Measurements from ENCODE around the gene ACTC1. TPM values are rescaled to one million over a fixed set of nuclear protein-coding genes. Genes with fewer than 3 reads are reported as not detected.
"Not testable (repeated sequence)": the region's sequence is repeated elsewhere in the genome, so short reads cannot be mapped to it uniquely, and the experiment has no call there.

Gene ACTC1
- total and polyA plus RNA-seq, 9 donors, result 2,723 to 8,533 (median 6,983) TPM

- no peaks in the 10 kb centered on the region for H3K27me3 ChIP-seq (ENCODE audit: control insufficient read depth, insufficient read depth, low read length)
- H3K4me3 ChIP-seq (ENCODE audit: low read length), result no peak overlapping the region
- H3K27ac ChIP-seq (ENCODE audit: low read length), result no peak overlapping the region
- no peaks in the 10 kb centered on the region for H3K9me3 ChIP-seq (replicated peaks; ENCODE audit: control insufficient read depth, low read depth, low read length)
- H3K4me1 ChIP-seq (ENCODE audit: control insufficient read depth, insufficient read depth, low read length), result peaks cover 4% of the 10 kb centered on the region
- DNase-seq, result no peak
- WGBS (ENCODE audit: insufficient coverage), result no CpG with 5 or more reads among the region's 1 CpG
- no peaks in the 10 kb centered on the region for H3K36me3 ChIP-seq (ENCODE audit: control insufficient read depth, insufficient read depth, low read length)
These were observed 23.2 kb upstream of the ACTC1 start for GRCh38 chr15:34818526-34818925.

- WGBS (ENCODE audit: insufficient coverage), result no CpG with 5 or more reads among the region's 1 CpG
- H3K4me1 ChIP-seq (ENCODE audit: control insufficient read depth, insufficient read depth, low read length), result peaks cover 8% of the 10 kb centered on the region
- H3K9me3 ChIP-seq (replicated peaks; ENCODE audit: control insufficient read depth, low read depth, low read length), result no peaks in the 10 kb centered on the region
- no peak overlapping the region for H3K4me3 ChIP-seq (ENCODE audit: low read length)
- DNase-seq, result no peak
- H3K27ac ChIP-seq (ENCODE audit: low read length), result no peak overlapping the region
- H3K36me3 ChIP-seq (ENCODE audit: control insufficient read depth, insufficient read depth, low read length), result no peaks in the 10 kb centered on the region
- no peaks in the 10 kb centered on the region for H3K27me3 ChIP-seq (ENCODE audit: control insufficient read depth, insufficient read depth, low read length)
These were observed 20.5 kb upstream of the ACTC1 start for GRCh38 chr15:34815836-34816235.

GRCh38 chr15:34813446-34814190 is 18.3 kb upstream of the ACTC1 start:
- peak overlapping the region; percentile 15 for H3K27ac ChIP-seq (ENCODE audit: low read length)
- no peaks in the 10 kb centered on the region for H3K36me3 ChIP-seq (ENCODE audit: control insufficient read depth, insufficient read depth, low read length)
- no peaks in the 10 kb centered on the region for H3K9me3 ChIP-seq (replicated peaks; ENCODE audit: control insufficient read depth, low read depth, low read length)
- DNase-seq, result no peak
- whole genome bisulfite sequencing (ENCODE audit: insufficient coverage), result 27% methylated on average over 2 of the region's 3 CpGs
- peaks cover 14% of the 10 kb centered on the region for H3K4me1 ChIP-seq (ENCODE audit: control insufficient read depth, insufficient read depth, low read length)
- H3K4me3 ChIP-seq (ENCODE audit: low read length), result no peak overlapping the region
- H3K27me3 ChIP-seq (ENCODE audit: control insufficient read depth, insufficient read depth, low read length), result no peaks in the 10 kb centered on the region

DNA sequence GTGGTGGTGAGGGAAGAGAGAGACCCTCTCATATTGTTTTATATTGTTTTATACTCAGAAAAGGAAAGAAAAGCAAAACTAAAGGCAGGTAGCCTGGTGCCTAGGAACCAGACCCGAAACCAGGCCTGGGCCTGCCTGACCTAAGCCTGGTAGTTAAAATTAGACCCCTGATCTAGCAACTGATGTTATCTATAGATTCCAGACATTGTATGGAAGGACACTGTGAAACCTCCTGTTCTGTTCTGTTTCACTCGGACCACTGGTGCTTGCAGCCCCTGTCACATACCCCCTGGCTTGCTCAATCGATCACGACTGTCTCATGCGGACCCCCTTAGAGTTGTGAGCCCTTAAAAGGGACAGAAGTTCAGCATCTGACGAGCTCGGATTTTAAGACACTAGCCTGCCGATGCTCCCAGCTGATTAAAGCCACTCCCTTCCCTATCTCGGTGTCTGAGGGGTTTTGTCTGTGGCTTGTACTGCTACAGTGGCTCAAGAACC is 17.6 kb upstream of the ACTC1 start:
- 33% methylated on average over 3 of the region's 9 CpGs for WGBS (ENCODE audit: insufficient coverage)
- DNase-seq; H3K36me3 ChIP-seq (ENCODE audit: control insufficient read depth, insufficient read depth, low read length); H3K4me3 ChIP-seq (ENCODE audit: low read length); H3K9me3 ChIP-seq (replicated peaks; ENCODE audit: control insufficient read depth, low read depth, low read length); H3K27me3 ChIP-seq (ENCODE audit: control insufficient read depth, insufficient read depth, low read length): not testable (repeated sequence)
- peak overlapping the region; percentile 24 for H3K27ac ChIP-seq (ENCODE audit: low read length)
- peaks cover 14% of the 10 kb centered on the region for H3K4me1 ChIP-seq (ENCODE audit: control insufficient read depth, insufficient read depth, low read length)

- no peaks in the 10 kb centered on the region for H3K9me3 ChIP-seq (replicated peaks; ENCODE audit: control insufficient read depth, low read depth, low read length)
- no peak for DNase-seq
- WGBS (ENCODE audit: insufficient coverage), result no CpG with 5 or more reads among the region's 1 CpG
- no peak overlapping the region for H3K4me3 ChIP-seq (ENCODE audit: low read length)
- no peaks in the 10 kb centered on the region for H3K27me3 ChIP-seq (ENCODE audit: control insufficient read depth, insufficient read depth, low read length)
- H3K27ac ChIP-seq (ENCODE audit: low read length), result no peak overlapping the region
- peaks cover 14% of the 10 kb centered on the region for H3K4me1 ChIP-seq (ENCODE audit: control insufficient read depth, insufficient read depth, low read length)
- no peaks in the 10 kb centered on the region for H3K36me3 ChIP-seq (ENCODE audit: control insufficient read depth, insufficient read depth, low read length)
These were observed 17.0 kb upstream of the ACTC1 start for GRCh38 chr15:34812369-34812768.

GRCh38 chr15:34810443-34811129 is 15.2 kb upstream of the ACTC1 start:
- peak; percentile 35 for DNase-seq
- H3K4me3 ChIP-seq (ENCODE audit: low read length), result no peak overlapping the region
- H3K36me3 ChIP-seq (ENCODE audit: control insufficient read depth, insufficient read depth, low read length), result no peaks in the 10 kb centered on the region
- no peaks in the 10 kb centered on the region for H3K9me3 ChIP-seq (replicated peaks; ENCODE audit: control insufficient read depth, low read depth, low read length)
- H3K4me1 ChIP-seq (ENCODE audit: control insufficient read depth, insufficient read depth, low read length), result peaks cover 14% of the 10 kb centered on the region
- H3K27ac ChIP-seq (ENCODE audit: low read length), result peak overlapping the region; percentile 65
- no peaks in the 10 kb centered on the region for H3K27me3 ChIP-seq (ENCODE audit: control insufficient read depth, insufficient read depth, low read length)
- 40% methylated on average over 1 of the region's 5 CpGs for WGBS (ENCODE audit: insufficient coverage)

- no peaks in the 10 kb centered on the region for H3K9me3 ChIP-seq (replicated peaks; ENCODE audit: control insufficient read depth, low read depth, low read length)
These were observed 13.8 kb upstream of the ACTC1 start for GRCh38 chr15:34809186-34809585.

DNA sequence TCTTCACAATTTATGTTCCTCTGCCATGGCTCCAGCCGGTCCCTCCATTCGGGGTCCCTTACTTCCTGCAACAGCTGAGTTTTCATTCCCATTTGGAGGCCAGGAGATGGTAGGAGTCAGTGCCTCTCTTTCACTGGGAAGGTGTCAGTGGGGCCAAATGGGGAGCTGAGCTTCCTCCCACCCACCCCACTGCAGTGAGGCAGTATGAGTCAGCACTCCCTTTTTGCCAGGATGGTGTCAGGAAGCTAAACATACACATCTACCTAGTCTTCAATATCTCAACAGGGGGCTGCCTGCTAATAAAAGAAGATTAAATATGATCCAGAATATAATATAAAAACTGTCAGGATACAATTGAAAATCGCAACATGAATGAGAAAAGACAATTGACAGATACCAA is 12.7 kb upstream of the ACTC1 start:
- Histone ChIP-seq H3K9me3 (replicated peaks; ENCODE audit: control insufficient read depth, low read depth, low read length) (no peaks in the 10 kb centered on the region), H3K27ac (ENCODE audit: low read length) (no peak overlapping the region), H3K4me3 (ENCODE audit: low read length) (no peak overlapping the region), H3K27me3 (ENCODE audit: control insufficient read depth, insufficient read depth, low read length) (no peaks in the 10 kb centered on the region), H3K36me3 (ENCODE audit: control insufficient read depth, insufficient read depth, low read length) (no peaks in the 10 kb centered on the region), H3K4me1 (ENCODE audit: control insufficient read depth, insufficient read depth, low read length) (peaks cover 16% of the 10 kb centered on the region)
- WGBS (ENCODE audit: insufficient coverage), result no CpG with 5 or more reads among the region's 3 CpGs
- DNase-seq, result peak; percentile 27

More at GRCh38 chr15:34809186-34809585, 13.8 kb upstream of the ACTC1 start:
- no peak for DNase-seq
- no peaks in the 10 kb centered on the region for H3K27me3 ChIP-seq (ENCODE audit: control insufficient read depth, insufficient read depth, low read length)
- H3K36me3 ChIP-seq (ENCODE audit: control insufficient read depth, insufficient read depth, low read length), result no peaks in the 10 kb centered on the region
- H3K4me1 ChIP-seq (ENCODE audit: control insufficient read depth, insufficient read depth, low read length), result peaks cover 17% of the 10 kb centered on the region
- no peak overlapping the region for H3K4me3 ChIP-seq (ENCODE audit: low read length)
- no CpG with 5 or more reads among the region's 3 CpGs for WGBS (ENCODE audit: insufficient coverage)
- no peak overlapping the region for H3K27ac ChIP-seq (ENCODE audit: low read length)

GRCh38 chr15:34807241-34807640 is 11.9 kb upstream of the ACTC1 start:
- not testable (repeated sequence) for H3K36me3 ChIP-seq (ENCODE audit: control insufficient read depth, insufficient read depth, low read length); H3K27me3 ChIP-seq (ENCODE audit: control insufficient read depth, insufficient read depth, low read length); H3K9me3 ChIP-seq (replicated peaks; ENCODE audit: control insufficient read depth, low read depth, low read length); H3K4me3 ChIP-seq (ENCODE audit: low read length); DNase-seq; H3K27ac ChIP-seq (ENCODE audit: low read length)
- H3K4me1 ChIP-seq (ENCODE audit: control insufficient read depth, insufficient read depth, low read length), result peaks cover 13% of the 10 kb centered on the region
- 87% methylated on average over 5 of the region's 8 CpGs for WGBS (ENCODE audit: insufficient coverage)

GRCh38 chr15:34804776-34805175 is 9.4 kb upstream of the ACTC1 start:
- no peaks in the 10 kb centered on the region for H3K36me3 ChIP-seq (ENCODE audit: control insufficient read depth, insufficient read depth, low read length)
- no peaks in the 10 kb centered on the region for H3K27me3 ChIP-seq (ENCODE audit: control insufficient read depth, insufficient read depth, low read length)
- H3K9me3 ChIP-seq (replicated peaks; ENCODE audit: control insufficient read depth, low read depth, low read length), result no peaks in the 10 kb centered on the region
- peaks cover 23% of the 10 kb centered on the region for H3K4me1 ChIP-seq (ENCODE audit: control insufficient read depth, insufficient read depth, low read length)
- no CpG with 5 or more reads among the region's 3 CpGs for WGBS (ENCODE audit: insufficient coverage)
- H3K27ac ChIP-seq (ENCODE audit: low read length), result no peak overlapping the region
- no peak for DNase-seq
- H3K4me3 ChIP-seq (ENCODE audit: low read length), result no peak overlapping the region
